ENCODE measurements around the gene HNRNPL. TPM values are rescaled to one million over a fixed set of nuclear protein-coding genes. Genes with fewer than 3 reads are reported as not detected.
A peak's percentile ranks its signal among the peaks of the same experiment; 100 is the strongest.

Gene HNRNPL
- polyA plus RNA-seq, 1 experiment: 316 TPM

GRCh38 chr19:38853214-38853613, 3.4 kb upstream of the HNRNPL start:
- Histone ChIP-seq H3K27ac (ENCODE audit: low read depth, low read length) (no peak overlapping the region), H3K4me3 (ENCODE audit: low read depth, low read length) (peak overlapping the region; percentile 82), H3K9me3 (ENCODE audit: control insufficient read depth, insufficient read depth, low read length) (no peaks in the 10 kb centered on the region; the same call in 1 of the 2 replicates), H3K27me3 (ENCODE audit: control insufficient read depth, insufficient read depth, low read length) (no peaks in the 10 kb centered on the region)
- DNase-seq (ENCODE audit: low read depth, low spot score): no peak
- ChIA-PET CTCF (interaction anchor here (1.2 to 1.3 kb wide), 3 partner anchors 11 to 17 kb away, joined by 3 to 5 read pairs (median 4); no protein-coding TSS in a partner anchor), POLR2A (interaction anchor here (0.8 to 0.9 kb wide), 2 partner anchors 47 to 84 kb away, joined by 3 read pairs; partner anchors contain the start of genes NFKBIB and SIRT2)
- TF ChIP-seq, protein P1, sequence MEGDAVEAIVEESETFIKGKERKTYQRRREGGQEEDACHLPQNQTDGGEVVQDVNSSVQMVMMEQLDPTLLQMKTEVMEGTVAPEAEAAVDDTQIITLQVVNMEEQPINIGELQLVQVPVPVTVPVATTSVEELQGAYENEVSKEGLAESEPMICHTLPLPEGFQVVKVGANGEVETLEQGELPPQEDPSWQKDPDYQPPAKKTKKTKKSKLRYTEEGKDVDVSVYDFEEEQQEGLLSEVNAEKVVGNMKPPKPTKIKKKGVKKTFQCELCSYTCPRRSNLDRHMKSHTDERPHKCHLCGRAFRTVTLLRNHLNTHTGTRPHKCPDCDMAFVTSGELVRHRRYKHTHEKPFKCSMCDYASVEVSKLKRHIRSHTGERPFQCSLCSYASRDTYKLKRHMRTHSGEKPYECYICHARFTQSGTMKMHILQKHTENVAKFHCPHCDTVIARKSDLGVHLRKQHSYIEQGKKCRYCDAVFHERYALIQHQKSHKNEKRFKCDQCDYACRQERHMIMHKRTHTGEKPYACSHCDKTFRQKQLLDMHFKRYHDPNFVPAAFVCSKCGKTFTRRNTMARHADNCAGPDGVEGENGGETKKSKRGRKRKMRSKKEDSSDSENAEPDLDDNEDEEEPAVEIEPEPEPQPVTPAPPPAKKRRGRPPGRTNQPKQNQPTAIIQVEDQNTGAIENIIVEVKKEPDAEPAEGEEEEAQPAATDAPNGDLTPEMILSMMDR (IDR thresholded peaks at IDR 0.05; ENCODE audit: low read depth, low read length): no peak

GRCh38 chr19:38852231-38853044, 2.7 kb upstream of the HNRNPL start:
- CTCF ChIA-PET: interaction anchor here (0.7 to 1.3 kb wide), 4 partner anchors 12 to 191 kb away, joined by 3 to 6 read pairs (median 4); no protein-coding TSS in a partner anchor
- Histone ChIP-seq H3K27ac (ENCODE audit: low read depth, low read length) (peak overlapping the region; percentile 88), H3K27me3 (ENCODE audit: control insufficient read depth, insufficient read depth, low read length) (no peaks in the 10 kb centered on the region), H3K4me3 (ENCODE audit: low read depth, low read length) (peak overlapping the region; percentile 82), H3K9me3 (ENCODE audit: control insufficient read depth, insufficient read depth, low read length) (no peaks in the 10 kb centered on the region; the same call in 1 of the 2 replicates)
- POLR2A ChIA-PET: interaction anchor here (0.6 to 0.9 kb wide), 4 partner anchors 48 to 409 kb away, joined by 3 read pairs; partner anchors contain the start of genes EIF3K, NFKBIB and SIRT2
- no peak for DNase-seq (ENCODE audit: low read depth, low spot score)
- TF ChIP-seq, protein P1 (IDR thresholded peaks at IDR 0.05; ENCODE audit: low read depth, low read length): no peak

- peak; percentile 79 for DNase-seq (ENCODE audit: low read depth, low spot score)
- Histone ChIP-seq H3K9me3 (ENCODE audit: control insufficient read depth, insufficient read depth, low read length) (no peaks in the 10 kb centered on the region; the same call in 1 of the 2 replicates), H3K4me3 (ENCODE audit: low read depth, low read length) (peak overlapping the region; percentile 82), H3K27ac (ENCODE audit: low read depth, low read length) (peak overlapping the region; percentile 91), H3K27me3 (ENCODE audit: control insufficient read depth, insufficient read depth, low read length) (no peaks in the 10 kb centered on the region)
- TF ChIP-seq, protein P1 (IDR thresholded peaks at IDR 0.05; ENCODE audit: low read depth, low read length): no peak
- ChIA-PET CTCF (interaction anchor here (0.7 kb wide), 1 partner anchor 190 kb away, joined by 6 read pairs; no protein-coding TSS in a partner anchor), POLR2A (interaction anchor here (0.6 to 0.7 kb wide), 3 partner anchors 233 to 410 kb away, joined by 3 read pairs; partner anchors contain the start of gene EIF3K)
These were observed 1.9 kb upstream of the HNRNPL start for GRCh38 chr19:38851622-38852230.

GRCh38 chr19:38850976-38851621, 1.3 kb upstream of the HNRNPL start:
- no peaks in the 10 kb centered on the region for H3K27me3 ChIP-seq (ENCODE audit: control insufficient read depth, insufficient read depth, low read length)
- peak overlapping the region; percentile 67 for H3K4me3 ChIP-seq (ENCODE audit: low read depth, low read length)
- ChIA-PET POLR2A (interaction anchor here (0.6 to 0.7 kb wide), 2 partner anchors 111 to 232 kb away, joined by 3 read pairs; partner anchors contain the start of gene EIF3K), CTCF (no interaction called here)
- TF ChIP-seq, protein P1 (IDR thresholded peaks at IDR 0.05; ENCODE audit: low read depth, low read length): no peak
- no peak for DNase-seq (ENCODE audit: low read depth, low spot score)
- H3K27ac ChIP-seq (ENCODE audit: low read depth, low read length): peak overlapping the region; percentile 91
- H3K9me3 ChIP-seq (ENCODE audit: control insufficient read depth, insufficient read depth, low read length): no peaks in the 10 kb centered on the region; the same call in 1 of the 2 replicates

Measured in AG04450 (cell line).